HepG2 (cell line): Measurements from ENCODE around the gene TLR9. TPM values are rescaled to one million over a fixed set of nuclear protein-coding genes. Genes with fewer than 3 reads are reported as not detected.

ENCODE experiments used
- E2F1 ChIP-seq: sonication (generic); formaldehyde crosslinking; IDR thresholded peaks from 2 replicates; pipeline ENCODE4 v1.5.0; 2020; ENCODE audit warnings: missing genetic modification reagents
- FOSL2 ChIP-seq: sonication (generic); formaldehyde crosslinking; IDR thresholded peaks from 2 replicates; pipeline ENCODE4 v1.4.0; 2020; ENCODE audit warnings: missing genetic modification reagents
- JUND ChIP-seq: sonication (generic); formaldehyde crosslinking; IDR thresholded peaks from 2 replicates; pipeline ENCODE4 v1.8.0; 2022; ENCODE audit warnings: mild to moderate bottlenecking, missing genetic modification reagents
- KLF6 ChIP-seq: IDR thresholded peaks from 2 replicates; pipeline ENCODE4 v1.8.0; 2016; ENCODE audit warnings: missing biosample characterization, missing genetic modification reagents
- MEF2D ChIP-seq: sonication (generic); formaldehyde crosslinking; IDR thresholded peaks from 2 replicates; pipeline ENCODE4 v1.5.1; 2020; ENCODE audit warnings: mild to moderate bottlenecking, missing genetic modification reagents
- SAFB2 ChIP-seq: sonication (generic); formaldehyde crosslinking; IDR thresholded peaks from 2 replicates; pipeline ENCODE4 v1.5.1; 2020; ENCODE audit warnings: missing genetic modification reagents, low read depth, mild to moderate bottlenecking, borderline replicate concordance
- XRCC5 ChIP-seq: fragments of 200-400 bp; formaldehyde crosslinking; optimal IDR thresholded peaks from 2 replicates; pipeline ENCODE3; 2017; ENCODE audit warnings: mild to moderate bottlenecking, low read length
- ZNF138 ChIP-seq: sonication (generic); formaldehyde crosslinking; IDR thresholded peaks from 2 replicates; pipeline ENCODE4 v1.5.0; 2020; ENCODE audit warnings: mild to moderate bottlenecking, low read depth, missing genetic modification reagents
- ZNF276 ChIP-seq: sonication (generic); formaldehyde crosslinking; IDR thresholded peaks from 2 replicates; pipeline ENCODE4 v1.4.0; 2020; ENCODE audit warnings: mild to moderate bottlenecking, low read depth, missing genetic modification reagents
- ZNF281 ChIP-seq: sonication (generic); formaldehyde crosslinking; IDR thresholded peaks from 2 replicates; pipeline ENCODE4 v1.4.0; 2020; ENCODE audit warnings: missing genetic modification reagents, borderline replicate concordance
- ZNF331 ChIP-seq: sonication (generic); formaldehyde crosslinking; IDR thresholded peaks from 2 replicates; pipeline ENCODE4 v1.4.0; 2020; ENCODE audit warnings: missing genetic modification reagents
- ZNF335 ChIP-seq: sonication (generic); formaldehyde crosslinking; IDR thresholded peaks from 2 replicates; pipeline ENCODE4 v1.4.0; 2020; ENCODE audit warnings: missing genetic modification reagents
- ZNF382 ChIP-seq: sonication (generic); formaldehyde crosslinking; IDR thresholded peaks from 2 replicates; pipeline ENCODE4 v1.5.0; 2020; ENCODE audit warnings: missing genetic modification reagents, mild to moderate bottlenecking, borderline replicate concordance
- ZNF383 ChIP-seq: sonication (generic); formaldehyde crosslinking; IDR thresholded peaks from 2 replicates; pipeline ENCODE4 v1.4.0; 2020; ENCODE audit warnings: missing genetic modification reagents, mild to moderate bottlenecking, borderline replicate concordance
- ZNF589 ChIP-seq: sonication (generic); formaldehyde crosslinking; conservative IDR thresholded peaks from 2 replicates; pipeline ENCODE4 v1.8.0; 2022; ENCODE audit warnings: mild to moderate bottlenecking, moderate library complexity, missing genetic modification reagents
- ZNF766 ChIP-seq: sonication (generic); formaldehyde crosslinking; IDR thresholded peaks from 2 replicates; pipeline ENCODE4 v1.5.0; 2020; ENCODE audit warnings: missing genetic modification reagents, borderline replicate concordance
- ZNF768 ChIP-seq: sonication (generic); formaldehyde crosslinking; IDR thresholded peaks from 2 replicates; pipeline ENCODE4 v1.4.0; 2020; ENCODE audit warnings: missing genetic modification reagents
- polyA plus RNA-seq, 8 experiments: library from polyadenylated mRNA; depleted of rRNA in 3 of 8; stranded (reverse) in 7 of 8; unstranded in 1 of 8; fragments of >200 nt; fragmentation: Illumina TruSeq in 4 of 8; extraction: Trizol in 4 of 8; gene quantifications; 2 replicates each; pipeline versions ENCODE4 v1.2.1 to v1.2.3, GENCODE V29; 2011 to 2016; ENCODE audit warnings: low read depth in 4 of 8, missing spikeins in 1 of 8, mixed read lengths in 1 of 8; ENCODE audit not compliant: insufficient read depth in 1 of 8
- total RNA-seq, 5 experiments: library from RNA; depleted of rRNA; stranded (reverse); fragments of >200 nt; fragmentation: Illumina TruSeq; extraction: Trizol; gene quantifications; 2 replicates each; pipeline ENCODE4 v1.2.3, GENCODE V29; 2016; ENCODE audit warnings: low read depth in 1 of 5
- TF ChIP-seq, protein P1 (sequence below): sonication (generic); formaldehyde crosslinking; IDR thresholded peaks from 2 replicates; pipeline ENCODE4 v1.5.0; 2020; ENCODE audit warnings: missing genetic modification reagents, mild to moderate bottlenecking, borderline replicate concordance
- TF ChIP-seq, protein P2 (sequence below): IDR thresholded peaks from 2 replicates; pipeline ENCODE4 v1.6.1; 2012; ENCODE audit warnings: inconsistent platforms
- TF ChIP-seq, protein P3 (sequence below): sonication (generic); formaldehyde crosslinking; IDR thresholded peaks from 2 replicates; pipeline ENCODE4 v1.4.0; 2020; ENCODE audit warnings: missing genetic modification reagents, mild to moderate bottlenecking, borderline replicate concordance

TLR9 gene
- total and polyA plus RNA-seq, 2 of the 13 experiments (the other 11 are each of a cell fraction or from before 2014, with no cell fraction given) = not detected

- TF ChIP-seq, protein P1, sequence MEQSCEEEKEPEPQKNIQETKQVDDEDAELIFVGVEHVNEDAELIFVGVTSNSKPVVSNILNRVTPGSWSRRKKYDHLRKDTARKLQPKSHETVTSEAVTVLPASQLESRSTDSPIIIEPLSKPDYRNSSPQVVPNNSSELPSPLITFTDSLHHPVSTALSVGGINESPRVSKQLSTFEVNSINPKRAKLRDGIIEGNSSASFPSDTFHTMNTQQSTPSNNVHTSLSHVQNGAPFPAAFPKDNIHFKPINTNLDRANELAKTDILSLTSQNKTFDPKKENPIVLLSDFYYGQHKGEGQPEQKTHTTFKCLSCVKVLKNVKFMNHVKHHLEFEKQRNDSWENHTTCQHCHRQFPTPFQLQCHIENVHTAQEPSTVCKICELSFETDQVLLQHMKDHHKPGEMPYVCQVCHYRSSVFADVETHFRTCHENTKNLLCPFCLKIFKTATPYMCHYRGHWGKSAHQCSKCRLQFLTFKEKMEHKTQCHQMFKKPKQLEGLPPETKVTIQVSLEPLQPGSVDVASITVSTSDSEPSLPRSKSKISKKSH (CRISPR knock-in tag) = no peak
- no peak for TF ChIP-seq ZNF276 (CRISPR knock-in tag)
- TF ChIP-seq ZNF768 (CRISPR knock-in tag) = no peak
- TF ChIP-seq ZNF589 = 0 out of 2 replicates have a peak, but pooled peaks have one; percentile 55
- no peak for TF ChIP-seq SAFB2 (CRISPR knock-in tag)
- TF ChIP-seq ZNF331 = peak; percentile 97
- TF ChIP-seq FOSL2 (CRISPR knock-in tag) = peak; percentile 77
- peak; percentile 100 for TF ChIP-seq ZNF281 (CRISPR knock-in tag)
- no peak for TF ChIP-seq ZNF382 (CRISPR knock-in tag)
- TF ChIP-seq, protein P2, sequence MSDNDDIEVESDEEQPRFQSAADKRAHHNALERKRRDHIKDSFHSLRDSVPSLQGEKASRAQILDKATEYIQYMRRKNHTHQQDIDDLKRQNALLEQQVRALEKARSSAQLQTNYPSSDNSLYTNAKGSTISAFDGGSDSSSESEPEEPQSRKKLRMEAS = peak; percentile 70
- TF ChIP-seq, protein P3, sequence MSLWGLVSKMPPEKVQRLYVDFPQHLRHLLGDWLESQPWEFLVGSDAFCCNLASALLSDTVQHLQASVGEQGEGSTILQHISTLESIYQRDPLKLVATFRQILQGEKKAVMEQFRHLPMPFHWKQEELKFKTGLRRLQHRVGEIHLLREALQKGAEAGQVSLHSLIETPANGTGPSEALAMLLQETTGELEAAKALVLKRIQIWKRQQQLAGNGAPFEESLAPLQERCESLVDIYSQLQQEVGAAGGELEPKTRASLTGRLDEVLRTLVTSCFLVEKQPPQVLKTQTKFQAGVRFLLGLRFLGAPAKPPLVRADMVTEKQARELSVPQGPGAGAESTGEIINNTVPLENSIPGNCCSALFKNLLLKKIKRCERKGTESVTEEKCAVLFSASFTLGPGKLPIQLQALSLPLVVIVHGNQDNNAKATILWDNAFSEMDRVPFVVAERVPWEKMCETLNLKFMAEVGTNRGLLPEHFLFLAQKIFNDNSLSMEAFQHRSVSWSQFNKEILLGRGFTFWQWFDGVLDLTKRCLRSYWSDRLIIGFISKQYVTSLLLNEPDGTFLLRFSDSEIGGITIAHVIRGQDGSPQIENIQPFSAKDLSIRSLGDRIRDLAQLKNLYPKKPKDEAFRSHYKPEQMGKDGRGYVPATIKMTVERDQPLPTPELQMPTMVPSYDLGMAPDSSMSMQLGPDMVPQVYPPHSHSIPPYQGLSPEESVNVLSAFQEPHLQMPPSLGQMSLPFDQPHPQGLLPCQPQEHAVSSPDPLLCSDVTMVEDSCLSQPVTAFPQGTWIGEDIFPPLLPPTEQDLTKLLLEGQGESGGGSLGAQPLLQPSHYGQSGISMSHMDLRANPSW = no peak
- peak; percentile 96 for TF ChIP-seq JUND
- TF ChIP-seq KLF6 = peak; percentile 80; the same call in 1 of the 2 replicates
- no peak for TF ChIP-seq XRCC5
- no peak for TF ChIP-seq ZNF766 (CRISPR knock-in tag)
- no peak for TF ChIP-seq ZNF138 (CRISPR knock-in tag)
- no peak for TF ChIP-seq ZNF383 (CRISPR knock-in tag)
- TF ChIP-seq MEF2D (CRISPR knock-in tag) = 0 out of 2 replicates have a peak, but pooled peaks have one; percentile 48
- TF ChIP-seq ZNF335 = 0 out of 2 replicates have a peak, but pooled peaks have one; percentile 57
- TF ChIP-seq E2F1 (CRISPR knock-in tag) = no peak
These were observed 14.8 kb downstream of the TLR9 start (continued) for GRCh38 chr3:52210550-52211046.
